ENCODE measurements around the gene KCNQ1OT1. TPM values are rescaled to one million over a fixed set of nuclear protein-coding genes. Genes with fewer than 3 reads are reported as not detected.

Gene KCNQ1OT1
- total RNA-seq, 1 experiment from 2014 or later, result 2.4 TPM

- TF ChIP-seq ZNF532 (CRISPR knock-in tag; IDR thresholded peaks at IDR 0.05; ENCODE audit: borderline replicate concordance), result no peak
- 0 out of 2 replicates have a peak, but pooled peaks have one; percentile 17 for TF ChIP-seq ZNF281 (CRISPR knock-in tag; IDR thresholded peaks at IDR 0.05)
- TF ChIP-seq STAT6 (CRISPR knock-in tag; conservative IDR thresholded peaks at IDR 0.05; ENCODE audit: low read depth), result no peak
- TF ChIP-seq ZNF671 (CRISPR knock-in tag; IDR thresholded peaks at IDR 0.05), result no peak
- no peak for TF ChIP-seq GABPB1 (CRISPR knock-in tag; IDR thresholded peaks at IDR 0.05)
- TF ChIP-seq FOXP1 (CRISPR knock-in tag; IDR thresholded peaks at IDR 0.05; ENCODE audit: borderline replicate concordance), result 0 out of 2 replicates have a peak, but pooled peaks have one; percentile 12
Observed at GRCh38 chr11:2703363-2704141, 3.8 kb upstream of the KCNQ1OT1 start (continued).

GRCh38 chr11:2702771-2703362 lies 3.1 kb upstream of the KCNQ1OT1 start:
- no peak overlapping the region for H3K27ac Mint-ChIP-seq
- ChIA-PET POLR2A (interaction anchor here (1.1 to 1.5 kb wide), 2 partner anchors 10 to 15 kb away, joined by 3 to 8 read pairs; no protein-coding TSS in a partner anchor), CTCF (interaction anchor here (0.9 to 2.6 kb wide), 6 partner anchors 10 to 189 kb away, joined by 3 to 16 read pairs (median 4); no protein-coding TSS in a partner anchor)
- peaks cover 19% of the 10 kb centered on the region for H3K36me3 Mint-ChIP-seq
- peaks cover 37% of the 10 kb centered on the region for H3K4me1 Mint-ChIP-seq
- H3K9me3 Mint-ChIP-seq, result peaks cover 14% of the 10 kb centered on the region
- DNase-seq (ENCODE audit: low spot score) (peak; percentile 5), ATAC-seq (no peak)
- H3K4me3 Mint-ChIP-seq, result no peak overlapping the region
- peaks cover 74% of the 10 kb centered on the region for H3K27me3 Mint-ChIP-seq (ENCODE audit: low read depth)
- TF ChIP-seq ZNF281 (CRISPR knock-in tag; IDR thresholded peaks at IDR 0.05) (no peak), ATF3 (CRISPR knock-in tag; conservative IDR thresholded peaks at IDR 0.05) (no peak), USF2 (CRISPR knock-in tag; IDR thresholded peaks at IDR 0.05) (peak; percentile 67; the same call in 1 of the 2 replicates), NFYB (CRISPR knock-in tag; conservative IDR thresholded peaks at IDR 0.05; ENCODE audit: low read depth) (no peak), TCF7 (CRISPR knock-in tag; IDR thresholded peaks at IDR 0.05; ENCODE audit: low read depth) (no peak), STAT6 (CRISPR knock-in tag; conservative IDR thresholded peaks at IDR 0.05; ENCODE audit: low read depth) (no peak), ZNF671 (CRISPR knock-in tag; IDR thresholded peaks at IDR 0.05) (no peak), TP53 (CRISPR knock-in tag; IDR thresholded peaks at IDR 0.05) (no peak), EMX1 (CRISPR knock-in tag; IDR thresholded peaks at IDR 0.05) (no peak), USF1 (CRISPR knock-in tag; IDR thresholded peaks at IDR 0.05) (peak; percentile 66; the same call in 1 of the 2 replicates), FOXK1 (CRISPR knock-in tag; IDR thresholded peaks at IDR 0.05) (no peak), FOXP1 (CRISPR knock-in tag; IDR thresholded peaks at IDR 0.05; ENCODE audit: borderline replicate concordance) (peak; percentile 29; the same call in 1 of the 2 replicates)
